ENCODE measurements around the gene TTLL4. TPM values are rescaled to one million over a fixed set of nuclear protein-coding genes. Genes with fewer than 3 reads are reported as not detected.

TTLL4 gene
- 4.4 and 12.0 TPM in 2 replicates for total RNA-seq

GRCh38 chr2:218710687-218711549, at the start of gene TTLL4:
Gene TTLL4, plus strand, starts transcription at chr2:218710835. Its CDS starts 26,842 bp downstream, at chr2:218737677.

GRCh38 chr2:218671654-218672566, 38.7 kb upstream of the TTLL4 start, which contains the start of the genes RNF25 and STK36:
Gene RNF25, minus strand, starts transcription at chr2:218672002. Its CDS starts 32 bp downstream, at chr2:218671970.
Gene STK36, plus strand, starts transcription at chr2:218672086. Its CDS starts 744 bp downstream, at chr2:218672830.

GRCh38 chr2:218781691-218782527, 71.3 kb downstream of the TTLL4 start, which contains the start of gene CYP27A1:
Gene CYP27A1, plus strand, starts transcription at chr2:218782147. Its CDS starts 36 bp downstream, at chr2:218782183.

Other genes starting within 250 kb of the TTLL4 start
- 8.1 and 15.1 TPM in 2 replicates for gene USP37, start 142.5 kb upstream of the TTLL4 start, total RNA-seq
- gene CNOT9, start 142.0 kb upstream of the TTLL4 start, total RNA-seq, result 32.7 and 54.7 TPM in 2 replicates
- gene PLCD4, start 102.9 kb upstream of the TTLL4 start, total RNA-seq, result 0.32 and 1.5 TPM in 2 replicates
- gene ZNF142, start 51.2 kb upstream of the TTLL4 start, total RNA-seq, result 4.0 and 10.2 TPM in 2 replicates
- gene BCS1L, start 51.2 kb upstream of the TTLL4 start, total RNA-seq, result 33.8 and 42.5 TPM in 2 replicates
- 25.4 and 37.7 TPM in 2 replicates for gene RNF25, start 38.8 kb upstream of the TTLL4 start, total RNA-seq
- 6.6 and 21.6 TPM in 2 replicates for gene STK36, start 38.7 kb upstream of the TTLL4 start, total RNA-seq
- gene CYP27A1, start 71.3 kb downstream of the TTLL4 start, total RNA-seq, result 5.5 and 23.7 TPM in 2 replicates
- gene PRKAG3, start 121.0 kb downstream of the TTLL4 start, total RNA-seq, result not detected in 2 replicates
- not detected in 2 replicates for gene WNT6, start 149.0 kb downstream of the TTLL4 start, total RNA-seq
- not detected in 2 replicates for gene WNT10A, start 170.0 kb downstream of the TTLL4 start, total RNA-seq
- not detected in 2 replicates for gene CDK5R2, start 248.8 kb downstream of the TTLL4 start, total RNA-seq